Subcutaneous adipose tissue (tissue), 4 donors: ENCODE results near the gene TP63. TPM values are rescaled to one million over a fixed set of nuclear protein-coding genes. Genes with fewer than 3 reads are reported as not detected.

Experiments used
- CTCF ChIP-seq: fragments of 450-650 bp; IDR thresholded peaks from one replicate; pipeline ENCODE4 v1.5.1; 2016; ENCODE audit warnings: low read depth, mild to moderate bottlenecking, control low read depth, antibody characterized with exemption, moderate library complexity
- total RNA-seq, 4 donors: library from RNA; depleted of rRNA; stranded (reverse); fragments of >200 nt; gene quantifications; one replicate each; pipeline ENCODE4 v1.1.0, GENCODE V29; 2016

The TP63 gene
- total RNA-seq, 4 donors from 2014 or later, result 0.17 to 0.44 TPM; not detected in 2

DNA sequence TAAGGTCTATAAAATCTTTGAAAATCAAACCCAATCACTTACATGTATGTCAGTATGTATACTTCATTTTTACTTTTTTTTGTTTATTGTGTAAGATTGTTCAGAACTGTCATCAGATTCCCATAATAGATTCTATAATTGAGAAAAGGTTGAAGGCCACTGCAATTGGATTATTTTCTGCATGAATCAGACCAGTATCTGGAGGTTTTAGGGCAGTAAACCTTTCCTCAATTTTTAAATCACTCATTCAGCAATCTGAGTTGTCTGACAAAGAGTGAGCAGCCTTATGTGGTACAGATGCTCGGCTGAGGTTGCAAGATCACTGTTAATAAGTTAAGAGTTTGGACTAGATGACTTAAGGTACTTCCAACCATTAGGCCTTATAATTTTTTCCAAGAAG is 96.0 kb downstream of the TP63 start:
- TF ChIP-seq CTCF, result no peak

- no peak for TF ChIP-seq CTCF
These were observed 96.7 kb downstream of the TP63 start for GRCh38 chr3:189727898-189728297.

DNA sequence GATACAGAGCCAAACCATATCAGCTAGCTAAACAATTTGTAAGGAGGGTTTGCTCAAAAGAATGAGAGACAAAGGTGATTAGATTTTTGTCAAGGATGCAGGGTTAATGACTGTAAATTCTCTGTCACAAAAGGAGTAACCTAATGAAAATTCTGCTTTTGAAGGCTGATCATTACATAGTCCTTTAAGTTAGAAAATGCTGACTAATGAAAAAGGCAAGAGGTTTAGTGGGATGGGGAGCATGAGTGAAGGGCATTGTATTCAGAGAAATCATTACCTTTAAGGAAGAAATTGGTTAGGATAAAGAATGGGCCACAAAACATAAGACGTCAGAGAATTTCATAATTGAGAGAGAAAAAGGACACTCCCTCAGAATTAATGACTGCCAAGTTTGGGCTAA is 97.7 kb downstream of the TP63 start:
- TF ChIP-seq CTCF, result no peak

- no peak for TF ChIP-seq CTCF
These were observed 102.9 kb downstream of the TP63 start for GRCh38 chr3:189734061-189734460.

DNA sequence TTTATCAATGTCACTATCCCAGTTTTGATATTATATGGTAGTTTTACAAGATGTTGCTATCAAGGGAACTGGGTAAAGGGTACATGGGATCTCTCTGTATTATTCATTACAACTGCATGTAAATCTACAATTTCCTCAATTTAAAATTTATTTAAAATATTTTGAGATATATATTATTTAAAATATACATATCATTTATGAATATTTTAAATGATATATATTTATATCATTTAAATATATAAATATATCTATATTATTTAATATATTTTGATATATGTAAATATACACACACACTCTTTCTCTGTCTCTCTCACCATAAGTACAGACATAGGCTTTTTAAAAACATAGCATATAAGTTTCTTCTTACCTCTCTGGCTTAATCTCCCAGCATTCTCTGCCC is 104.7 kb downstream of the TP63 start:
- TF ChIP-seq CTCF, result no peak

- no peak for TF ChIP-seq CTCF
These were observed 105.9 kb downstream of the TP63 start for GRCh38 chr3:189737071-189737470.

GRCh38 chr3:189737619-189738018 is 106.4 kb downstream of the TP63 start:
- no peak for TF ChIP-seq CTCF
